OCI-LY1 (cell line): ENCODE results near the gene TLE2.
"Not testable (repeated sequence)": the region's sequence is repeated elsewhere in the genome, so short reads cannot be mapped to it uniquely, and the experiment has no call there.

Source experiments
- CTCF ChIP-seq: fragments of 200-600 bp; sonication (generic), shearing (Covaris generic); IDR thresholded peaks from 2 replicates; pipeline ENCODE4 v1.5.1; 2017; ENCODE audit warnings: mild to moderate bottlenecking, antibody characterized with exemption, low read length, moderate library complexity, mixed read lengths
- EZH2 ChIP-seq: fragments of 200-600 bp; sonication (generic), shearing (Covaris generic); IDR thresholded peaks from 2 replicates; pipeline ENCODE4 v1.8.0; 2017; ENCODE audit warnings: borderline replicate concordance, mixed run types, mild to moderate bottlenecking, antibody characterized with exemption, low read length, moderate library complexity, mixed read lengths

GRCh38 chr19:2963631-2964030, 65.4 kb downstream of the TLE2 start:
- TF ChIP-seq CTCF, EZH2: not testable (repeated sequence)
